Epithelial cell of proximal tubule (primary cell): ENCODE results near the gene DCTN2. TPM values are rescaled to one million over a fixed set of nuclear protein-coding genes. Genes with fewer than 3 reads are reported as not detected.
"Not testable (repeated sequence)": the region's sequence is repeated elsewhere in the genome, so short reads cannot be mapped to it uniquely, and the experiment has no call there.

ENCODE experiments used
- DNase-seq: peaks from one replicate; pipeline ENCODE4 v3.0.0-alpha.2; 2011; ENCODE audit warnings: low read depth
- H3K4me3 ChIP-seq: 2 replicates; pipeline ENCODE4 v1.5.1; 2011; ENCODE audit warnings: low read depth, mild to moderate bottlenecking, low read length
- CTCF ChIP-seq: conservative IDR thresholded peaks from 2 replicates; pipeline ENCODE4 v1.5.1; 2012; ENCODE audit warnings: low read depth, mild to moderate bottlenecking, low read length
- total RNA-seq: library from RNA; depleted of rRNA; stranded (reverse); fragments of >200 nt; gene quantifications from 2 replicates; pipeline ENCODE4 v1.2.3, GENCODE V29; 2015

DCTN2 gene
- total RNA-seq, 1 donor from 2014 or later: 140 TPM

- no peak for DNase-seq
- TF ChIP-seq CTCF: no peak
- H3K4me3 ChIP-seq: no peak overlapping the region
Measured at GRCh38 chr12:57563358-57563757, 16.4 kb upstream of the DCTN2 start.

- H3K4me3 ChIP-seq, DNase-seq: not testable (repeated sequence)
Measured at GRCh38 chr12:57561117-57561516, 14.1 kb upstream of the DCTN2 start.

- no peak overlapping the region for H3K4me3 ChIP-seq
- no peak for DNase-seq
- no peak for TF ChIP-seq CTCF
Measured at GRCh38 chr12:57560516-57560915, 13.5 kb upstream of the DCTN2 start.

- no peak for DNase-seq
- no peak for TF ChIP-seq CTCF
- no peak overlapping the region for H3K4me3 ChIP-seq
Measured at GRCh38 chr12:57558864-57559263, 11.9 kb upstream of the DCTN2 start.

- no peak overlapping the region for H3K4me3 ChIP-seq
- DNase-seq: no peak
- TF ChIP-seq CTCF: no peak
Measured at GRCh38 chr12:57554897-57555296, 7.9 kb upstream of the DCTN2 start.

GRCh38 chr12:57554453-57554852, 7.5 kb upstream of the DCTN2 start:
- H3K4me3 ChIP-seq: no peak overlapping the region
- DNase-seq: no peak
- no peak for TF ChIP-seq CTCF

- DNase-seq: no peak
- H3K4me3 ChIP-seq: no peak overlapping the region
- TF ChIP-seq CTCF: no peak
Measured at GRCh38 chr12:57553343-57554202, 6.6 kb upstream of the DCTN2 start.
